ENCODE data around the gene SCAND1.

The SCAND1 gene

DNA sequence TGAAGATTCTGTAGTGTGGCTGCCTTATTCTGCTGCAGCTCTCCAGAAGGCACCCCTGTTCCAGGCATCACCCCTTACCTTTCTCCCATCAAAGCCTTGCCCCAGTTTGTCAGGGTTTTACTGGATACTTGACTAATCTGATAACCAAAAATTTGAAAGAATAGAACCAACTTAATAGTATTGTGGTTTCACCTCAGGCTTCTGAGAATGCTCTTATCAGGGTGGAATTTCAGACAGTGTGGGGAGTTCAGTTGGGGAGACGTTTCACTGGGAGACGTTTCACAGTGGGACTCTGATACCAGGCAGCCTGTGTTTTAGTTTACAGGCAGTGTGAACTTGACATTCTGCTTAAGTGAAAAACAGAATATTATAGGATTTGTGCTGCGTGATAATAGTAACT is 50.5 kb downstream of the SCAND1 start:
- DNase-seq, result no peak
